HEK293T (cell line): Measurements from ENCODE around the gene MSMB.

Source experiments
- ARNT ChIP-seq: fragments of 450-650 bp; IDR thresholded peaks from 2 replicates; pipeline ENCODE4 v1.6.1; 2017; ENCODE audit warnings: mild to moderate bottlenecking
- BHLHE40 ChIP-seq: fragments of 450-650 bp; IDR thresholded peaks from 2 replicates; pipeline ENCODE4 v1.6.1; 2016; ENCODE audit warnings: mild to moderate bottlenecking, moderate library complexity, borderline replicate concordance
- CTBP1 ChIP-seq: fragments of 450-650 bp; IDR thresholded peaks from 2 replicates; pipeline ENCODE4 v1.6.1; 2016; ENCODE audit warnings: borderline replicate concordance
- ELF4 ChIP-seq: fragments of 450-650 bp; IDR thresholded peaks from 2 replicates; pipeline ENCODE4 v1.6.1; 2017; ENCODE audit warnings: antibody characterized with exemption
- FOXA1 ChIP-seq: fragments of 450-650 bp; IDR thresholded peaks from 2 replicates; pipeline ENCODE4 v1.6.1; 2016; ENCODE audit warnings: mild to moderate bottlenecking
- FOXM1 ChIP-seq: fragments of 450-650 bp; IDR thresholded peaks from 2 replicates; pipeline ENCODE4 v1.6.1; 2017; ENCODE audit warnings: mild to moderate bottlenecking, borderline replicate concordance
- HDGF ChIP-seq: fragments of 450-650 bp; IDR thresholded peaks from 2 replicates; pipeline ENCODE4 v1.6.1; 2017; ENCODE audit warnings: antibody characterized with exemption, borderline replicate concordance
- LEF1 ChIP-seq: fragments of 450-650 bp; IDR thresholded peaks from 2 replicates; pipeline ENCODE4 v1.6.1; 2017; ENCODE audit warnings: mild to moderate bottlenecking, borderline replicate concordance
- SP1 ChIP-seq: fragments of 450-650 bp; IDR thresholded peaks from 2 replicates; pipeline ENCODE4 v1.6.1; 2017
- SUZ12 ChIP-seq: fragments of 450-650 bp; IDR thresholded peaks from 2 replicates; pipeline ENCODE4 v1.6.1; 2016; ENCODE audit warnings: mild to moderate bottlenecking
- TARDBP ChIP-seq: fragments of 450-650 bp; IDR thresholded peaks from 2 replicates; pipeline ENCODE4 v1.6.1; 2016
- ZNF384 ChIP-seq: fragments of 450-650 bp; IDR thresholded peaks from 2 replicates; pipeline ENCODE4 v1.6.1; 2016
- TF ChIP-seq, protein P1 (sequence below): fragments of 450-650 bp; IDR thresholded peaks from 2 replicates; pipeline ENCODE4 v1.6.1; 2016

DNA sequence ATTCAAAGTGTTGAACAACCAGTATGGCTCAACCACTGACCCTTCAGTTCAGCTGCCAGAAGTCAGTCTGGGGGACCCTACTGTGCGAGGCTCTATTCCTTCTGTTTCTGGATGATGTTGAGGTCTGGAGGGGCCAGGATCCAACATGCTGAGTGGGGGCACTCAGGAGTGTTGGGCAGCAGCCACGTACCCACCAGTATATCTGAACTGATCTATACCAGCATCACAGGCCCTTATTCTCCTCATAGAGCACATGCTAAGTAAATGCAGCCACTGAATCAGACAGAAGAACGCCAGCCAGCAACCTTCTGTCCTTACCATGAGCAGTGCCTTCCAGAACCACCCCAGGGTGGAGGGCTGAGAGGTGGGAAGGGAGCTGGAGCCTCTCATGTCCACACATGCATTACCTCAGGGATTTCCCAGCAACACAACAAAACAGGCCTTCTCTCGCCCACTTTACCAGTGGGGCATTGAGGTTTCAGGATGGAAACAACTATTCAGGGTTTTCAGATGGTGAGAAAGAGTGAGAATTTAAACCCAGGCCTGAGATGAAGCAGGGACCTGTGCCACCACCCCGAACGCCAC, 6.8 kb upstream of the MSMB start:
- TF ChIP-seq SP1 (no peak), HDGF (no peak), TARDBP (no peak), SUZ12 (no peak), BHLHE40 (no peak), ELF4 (no peak), ZNF384 (no peak), FOXM1 (no peak), FOXA1 (no peak), CTBP1 (no peak), ARNT (no peak), LEF1 (no peak)
- TF ChIP-seq, protein P1, sequence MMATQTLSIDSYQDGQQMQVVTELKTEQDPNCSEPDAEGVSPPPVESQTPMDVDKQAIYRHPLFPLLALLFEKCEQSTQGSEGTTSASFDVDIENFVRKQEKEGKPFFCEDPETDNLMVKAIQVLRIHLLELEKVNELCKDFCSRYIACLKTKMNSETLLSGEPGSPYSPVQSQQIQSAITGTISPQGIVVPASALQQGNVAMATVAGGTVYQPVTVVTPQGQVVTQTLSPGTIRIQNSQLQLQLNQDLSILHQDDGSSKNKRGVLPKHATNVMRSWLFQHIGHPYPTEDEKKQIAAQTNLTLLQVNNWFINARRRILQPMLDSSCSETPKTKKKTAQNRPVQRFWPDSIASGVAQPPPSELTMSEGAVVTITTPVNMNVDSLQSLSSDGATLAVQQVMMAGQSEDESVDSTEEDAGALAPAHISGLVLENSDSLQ: no peak
